IMR-90 (cell line): ENCODE data around the gene WNK1. TPM values are rescaled to one million over a fixed set of nuclear protein-coding genes. Genes with fewer than 3 reads are reported as not detected.

ENCODE experiments used
- ATAC-seq: fragments of 200-7000 bp; cut with Tn5 transposase; 2 replicates; pipeline ENCODE4 v1.9.1; 2020; ENCODE audit warnings: low read depth, mild to moderate bottlenecking, moderate library complexity
- BruUV-seq: library from RNA; stranded (reverse); fragments of 400-500 nt; replicated peaks from 2 replicates; lab custom pipeline; 2021; lab: Mats Ljungman, UMichigan
- CTCF ChIA-PET: fragments of 300-600 bp; formaldehyde crosslinking; extraction: SDS; loops from one replicate; lab custom pipeline; 2021; ENCODE audit warnings: antibody characterized with exemption; lab: Yijun Ruan, JAX
- POLR2A ChIA-PET: fragments of 300-600 bp; sonication (Branson Sonifier 250); formaldehyde crosslinking; loops from one replicate; lab custom pipeline; 2022; ENCODE audit warnings: antibody characterized with exemption; ENCODE audit not compliant: unreplicated experiment; lab: Charles Lee
- DNase-seq: peaks from one replicate; pipeline ENCODE4 v3.0.0; 2013
- H2AFZ ChIP-seq: replicated peaks from 2 replicates; pipeline ENCODE3; 2013; ENCODE audit warnings: low read length, mild to moderate bottlenecking; ENCODE audit not compliant: poor library complexity
- H2AK5ac ChIP-seq: 2 replicates; pipeline ENCODE4 v1.6.1; 2013; ENCODE audit warnings: low read depth, low read length, inconsistent platforms
- H2AK9ac ChIP-seq: replicated peaks from 2 replicates; pipeline ENCODE3; 2013; ENCODE audit warnings: mild to moderate bottlenecking, low read depth, low read length, moderate library complexity; ENCODE audit not compliant: poor library complexity
- H2BK120ac ChIP-seq: 2 replicates; pipeline ENCODE4 v1.6.1; 2013; ENCODE audit warnings: low read depth, low read length, inconsistent platforms
- H2BK15ac ChIP-seq: 3 replicates; pipeline ENCODE4 v1.6.1; 2013; ENCODE audit warnings: low read depth, low read length, inconsistent platforms
- H2BK20ac ChIP-seq: 2 replicates; pipeline ENCODE4 v1.6.1; 2013; ENCODE audit warnings: low read depth, mild to moderate bottlenecking, inconsistent platforms, low read length, moderate library complexity
- H2BK5ac ChIP-seq: 2 replicates; pipeline ENCODE4 v1.6.1; 2013; ENCODE audit warnings: mild to moderate bottlenecking, low read depth, low read length, inconsistent platforms; ENCODE audit not compliant: poor library complexity, severe bottlenecking
- H3K14ac ChIP-seq: replicated peaks from 2 replicates; pipeline ENCODE4 v1.6.1; 2013; ENCODE audit warnings: low read depth, low read length, inconsistent platforms
- H3K18ac ChIP-seq: 2 replicates; pipeline ENCODE4 v1.6.1; 2013; ENCODE audit warnings: low read depth, low read length, control low read depth
- H3K23ac ChIP-seq: 2 replicates; pipeline ENCODE4 v1.6.1; 2013; ENCODE audit warnings: low read depth, low read length, inconsistent platforms
- H3K27ac ChIP-seq: 2 replicates; pipeline ENCODE4 v1.5.1; 2013; ENCODE audit warnings: mild to moderate bottlenecking, control low read depth, low read length; ENCODE audit not compliant: insufficient read depth
- H3K27me3 ChIP-seq: 2 replicates; pipeline ENCODE4 v1.6.1; 2013; ENCODE audit warnings: low read length; ENCODE audit not compliant: control insufficient read depth, insufficient read depth
- H3K36me3 ChIP-seq: 2 replicates; pipeline ENCODE4 v1.6.1; 2013; ENCODE audit warnings: low read length, mixed read lengths; ENCODE audit not compliant: control insufficient read depth, insufficient read depth
- H3K4ac ChIP-seq: 2 replicates; pipeline ENCODE4 v1.6.1; 2013; ENCODE audit warnings: low read depth, low read length, inconsistent platforms
- H3K4me1 ChIP-seq: 2 replicates; pipeline ENCODE4 v1.6.1; 2013; ENCODE audit warnings: low read length, mixed read lengths; ENCODE audit not compliant: control insufficient read depth, insufficient read depth
- H3K4me2 ChIP-seq: 2 replicates; pipeline ENCODE4 v1.6.1; 2013; ENCODE audit warnings: low read depth, mild to moderate bottlenecking, control low read depth, low read length, moderate library complexity
- H3K4me3 ChIP-seq: 2 replicates; pipeline ENCODE4 v1.5.1; 2013; ENCODE audit warnings: low read depth, mild to moderate bottlenecking, control low read depth, low read length, moderate library complexity; ENCODE audit not compliant: insufficient read depth
- H3K56ac ChIP-seq: 2 replicates; pipeline ENCODE4 v1.6.1; 2013; ENCODE audit warnings: low read length, inconsistent platforms; ENCODE audit not compliant: insufficient read depth; ENCODE audit errors: extremely low read depth
- H3K79me1 ChIP-seq, 2 experiments: 2 replicates each; pipeline ENCODE4 v1.6.1; 2013; ENCODE audit warnings: low read length in 2 of 2, inconsistent platforms in 1 of 2, low read depth in 1 of 2
- H3K9ac ChIP-seq: 2 replicates; pipeline ENCODE4 v1.6.1; 2013; ENCODE audit warnings: low read depth, low read length, control low read depth
- H3K9me1 ChIP-seq: 2 replicates; pipeline ENCODE4 v1.6.1; 2013; ENCODE audit warnings: low read length, inconsistent platforms; ENCODE audit not compliant: insufficient read depth
- H3K9me3 ChIP-seq: 2 replicates; pipeline ENCODE4 v1.6.1; 2013; ENCODE audit warnings: low read length; ENCODE audit not compliant: control insufficient read depth, insufficient read depth
- H4K20me1 ChIP-seq: 2 replicates; pipeline ENCODE4 v1.6.1; 2013; ENCODE audit warnings: low read length, inconsistent platforms; ENCODE audit not compliant: insufficient read depth
- H4K5ac ChIP-seq: 2 replicates; pipeline ENCODE4 v1.6.1; 2013; ENCODE audit warnings: mild to moderate bottlenecking, low read depth, low read length, control low read depth
- H4K8ac ChIP-seq, 2 experiments: 2 replicates each; pipeline ENCODE4 v1.6.1; 2013; ENCODE audit warnings: low read depth in 2 of 2, low read length in 2 of 2, control low read depth in 1 of 2, inconsistent platforms in 1 of 2
- H4K91ac ChIP-seq: 2 replicates; pipeline ENCODE4 v1.6.1; 2013; ENCODE audit warnings: low read depth, low read length, inconsistent platforms; ENCODE audit not compliant: insufficient read depth
- BHLHE40 ChIP-seq: fragments of 150-350 bp; IDR thresholded peaks from 2 replicates; pipeline ENCODE4 v1.6.1; 2016; ENCODE audit warnings: mild to moderate bottlenecking, low read depth, low read length
- CEBPB ChIP-seq: IDR thresholded peaks from 2 replicates; pipeline ENCODE4 v1.6.1; 2012; ENCODE audit warnings: low read depth, low read length, improper control_type of control experiment
- FOS ChIP-seq: fragments of 150-350 bp; IDR thresholded peaks from 2 replicates; pipeline ENCODE4 v1.6.1; 2016; ENCODE audit warnings: low read depth, low read length
- MAFK ChIP-seq: IDR thresholded peaks from 2 replicates; pipeline ENCODE4 v1.6.1; 2012; ENCODE audit warnings: low read depth, low read length, improper control_type of control experiment
- SMC3 ChIP-seq: fragments of 150-350 bp; IDR thresholded peaks from 2 replicates; pipeline ENCODE4 v1.6.1; 2016; ENCODE audit warnings: low read depth, mild to moderate bottlenecking, antibody characterized with exemption, low read length, moderate library complexity
- WGBS, 2 experiments: methylation state at CpG; one replicate each; pipeline versions ENCODE4 v1.1.5 to v1.1.7; 2013; ENCODE audit warnings: missing lambda C conversion rate in 2 of 2; ENCODE audit not compliant: insufficient read length in 1 of 2; ENCODE audit errors: extremely low coverage in 2 of 2; 5-methylcytosine and 5-hydroxymethylcytosine counted together
- dilution Hi-C: fragments of 300-500 bp; cut with HindIII; formaldehyde crosslinking; loops from one replicate; pipeline ENCODE4 v1.14.3; 2018; ENCODE audit warnings: low sequenced_read_pairs; ENCODE audit not compliant: unreplicated experiment
- in situ Hi-C: fragments of 300-500 bp; cut with MboI; formaldehyde crosslinking; loops from 3 replicates; pipeline ENCODE4 v1.14.3; 2019; ENCODE audit warnings: low sequenced_read_pairs, inconsistent platforms, mixed read lengths
- intact Hi-C: fragments of 100-400 bp; cut with micrococcal nuclease; formaldehyde crosslinking; loops from 2 replicates; pipeline ENCODE4 v1.10.0; 2022
- polyA plus RNA-seq, 3 experiments: library from polyadenylated mRNA; depleted of rRNA; stranded (reverse); fragments of >200 nt; gene quantifications; 2 replicates each; pipeline ENCODE4 v1.2.3, GENCODE V29; 2012; ENCODE audit warnings: low replicate concordance in 1 of 3
- total RNA-seq: library from RNA; depleted of rRNA; stranded (reverse); fragments of >200 nt; gene quantifications from 2 replicates; pipeline ENCODE4 v1.2.3, GENCODE V29; 2012

WNK1 gene
- total and polyA plus RNA-seq, 2 of the 4 experiments (the other 2 are of a cell fraction): 36.9 to 42.8 TPM

DNA sequence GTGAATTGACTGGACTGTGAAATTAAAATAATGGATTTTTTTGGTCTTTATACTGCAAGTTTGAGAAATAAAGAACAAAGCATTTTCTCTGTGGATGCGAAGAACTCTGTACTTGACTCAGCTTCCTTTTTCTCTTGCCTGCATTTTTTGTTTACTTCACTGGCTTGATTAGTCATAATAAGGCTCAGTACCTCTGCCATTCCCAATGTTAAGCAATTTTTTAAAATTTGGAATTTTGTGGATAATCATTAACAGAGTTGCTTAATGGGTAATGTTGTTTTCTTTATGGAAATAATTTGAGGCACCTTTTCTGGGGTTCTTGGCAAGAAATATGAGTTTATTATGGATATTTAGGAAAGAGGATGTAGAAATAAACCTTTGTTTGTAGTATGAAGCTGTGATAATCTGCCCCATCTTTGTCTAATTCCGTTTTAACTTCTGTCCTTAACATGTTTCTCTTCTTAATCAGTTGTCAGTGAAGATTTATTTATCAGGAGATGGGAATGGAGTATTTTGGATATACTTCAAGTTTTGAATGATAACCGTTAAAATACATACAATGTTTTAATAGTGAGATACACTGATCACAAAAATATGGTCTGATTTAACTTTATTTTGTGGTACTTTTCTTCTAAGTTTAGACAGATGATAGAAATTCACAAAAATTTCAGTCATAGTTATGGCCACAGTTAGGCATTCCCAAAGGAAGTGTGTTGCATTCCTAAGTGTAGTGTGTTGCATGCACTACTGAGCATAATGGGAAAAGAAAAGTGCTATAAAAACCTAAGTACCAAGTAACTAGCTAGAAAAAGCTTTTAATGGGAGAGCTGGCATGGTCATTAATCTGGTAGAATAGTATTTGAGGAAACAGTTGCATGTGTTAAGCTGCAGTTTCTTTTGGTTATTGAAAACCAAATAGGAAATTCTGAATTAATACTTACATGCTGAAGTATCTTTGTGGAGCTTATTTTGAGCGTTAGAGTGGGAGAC, 27.7 kb downstream of the WNK1 start:
- H2AK9ac ChIP-seq: no peak overlapping the region
- intact Hi-C loops (loop anchor here (5.0 kb wide), 1 partner anchor 32 kb away; no protein-coding TSS in a partner anchor), dilution Hi-C loops (no loop called here), in situ Hi-C loops (no loop called here)
- peak overlapping the region; percentile 9; the same call in 1 of the 3 replicates for H2BK15ac ChIP-seq
- no peak overlapping the region for H4K91ac ChIP-seq
- H3K4me1 ChIP-seq: peaks cover 3% of the 10 kb centered on the region; the same call in 1 of the 2 replicates
- no peak overlapping the region for H3K9ac ChIP-seq
- TF ChIP-seq BHLHE40 (no peak), CEBPB (peak; percentile 83), MAFK (peak; percentile 17; the same call in 1 of the 2 replicates), FOS (peak; percentile 51; the same call in 1 of the 2 replicates), SMC3 (no peak)
- BruUV-seq: no TSS peak
- peak overlapping the region; percentile 74 for H3K27ac ChIP-seq
- no peak overlapping the region; the same call in 1 of the 2 replicates for H3K4me3 ChIP-seq
- no peaks in the 10 kb centered on the region for H3K27me3 ChIP-seq
- peak overlapping the region in 1 of 2 experiments; percentile 56; a peak in 1 of 4 replicates for H4K8ac ChIP-seq
- H3K9me3 ChIP-seq: no peaks in the 10 kb centered on the region
- H3K36me3 ChIP-seq: no peaks in the 10 kb centered on the region
- peak overlapping the region; percentile 60; the same call in 1 of the 2 replicates for H3K23ac ChIP-seq
- no CpG with 5 or more reads among the region's 4 CpGs for WGBS, 2 experiments
- peak overlapping the region; percentile 80 for H3K4me2 ChIP-seq
- peaks cover 40% of the 10 kb centered on the region for H4K20me1 ChIP-seq
- H2BK120ac ChIP-seq: peak overlapping the region; percentile 20; the same call in 1 of the 2 replicates
- peak overlapping the region; percentile 92 for H2BK5ac ChIP-seq
- H2AK5ac ChIP-seq: no peak overlapping the region
- POLR2A ChIA-PET: no interaction called here
- peak overlapping the region; percentile 72; the same call in 1 of the 2 replicates for H3K18ac ChIP-seq
- H3K4ac ChIP-seq: peak overlapping the region; percentile 37; the same call in 1 of the 2 replicates
- H4K5ac ChIP-seq: no peak overlapping the region
- H2AFZ ChIP-seq: no peak overlapping the region
- no peak overlapping the region for H3K14ac ChIP-seq
- no peak overlapping the region for H3K56ac ChIP-seq
- H3K9me1 ChIP-seq: peaks cover 16% of the 10 kb centered on the region
- ATAC-seq: peak; percentile 86
- DNase-seq: peak; percentile 74
- peaks cover 14 to 56% of the 10 kb centered on the region in 2 experiments for H3K79me1 ChIP-seq
- H2BK20ac ChIP-seq: 0 out of 2 replicates have a peak overlapping the region, but pooled peaks have one; percentile 68
- CTCF ChIA-PET: interaction anchor here (0.6 kb wide), 1 partner anchor 27 kb away, joined by 4 read pairs; no protein-coding TSS in a partner anchor
